Measurements from ENCODE around the gene ARFGAP2.
"Not testable (repeated sequence)": the region's sequence is repeated elsewhere in the genome, so short reads cannot be mapped to it uniquely, and the experiment has no call there.

GRCh38 chr11:47191137-47191536, 14.5 kb upstream of the ARFGAP2 start:
- not testable (repeated sequence) for TF ChIP-seq CTCF (optimal IDR thresholded peaks at IDR 0.05 in 1 of 3, IDR thresholded peaks at IDR 0.05 in 1 of 3, conservative IDR thresholded peaks at IDR 0.05 in 1 of 3; ENCODE audit: extremely low read depth in 1 of 3, insufficient read depth in 2 of 3, low read length in 3 of 3); EZH2 (IDR thresholded peaks at IDR 0.05; ENCODE audit: low read length)
